Peyer's patch (tissue), 4 donors: ENCODE results near the gene DNAI7. TPM values are rescaled to one million over a fixed set of nuclear protein-coding genes. Genes with fewer than 3 reads are reported as not detected.

ENCODE experiments used
- DNase-seq, 3 donors: peaks; one replicate each; pipeline ENCODE4 v3.0.0-alpha.2; 2017 to 2019
- H3K27ac ChIP-seq, 4 donors: fragments of 200-600 bp; sonication (generic); one replicate each; pipeline ENCODE4 v1.5.1; 2016 to 2019
- H3K27me3 ChIP-seq, 2 donors: fragments of 200-600 bp; sonication (generic); one replicate each; pipeline ENCODE4 v1.5.1; 2019
- H3K36me3 ChIP-seq, 3 donors: fragments of 200-600 bp; sonication (generic); one replicate each; pipeline ENCODE4 v1.5.1; 2016 to 2019
- H3K4me1 ChIP-seq, 4 donors: fragments of 200-600 bp; sonication (generic); one replicate each; pipeline ENCODE4 v1.5.1; 2016 to 2019
- H3K4me3 ChIP-seq, 4 donors: fragments of 200-600 bp; sonication (generic); 1 replicate in 3 of 4; 2 replicates in 1 of 4; pipeline ENCODE4 v1.5.1; 2016 to 2019; ENCODE audit warnings: mild to moderate bottlenecking in 1 of 4
- H3K9me3 ChIP-seq, 4 donors: fragments of 200-600 bp; sonication (generic); one replicate each; pipeline ENCODE4 v1.5.1; 2016 to 2019; ENCODE audit warnings: mild to moderate bottlenecking in 1 of 4
- CTCF ChIP-seq, 6 experiments: fragments of 450-650 bp in 4 of 6; fragments of 200-600 bp in 2 of 6; sonication (generic) in 1 of 6; IDR thresholded peaks; one replicate each; pipeline ENCODE4 v1.5.1; 2017 to 2019; ENCODE audit warnings: antibody characterized with exemption in 6 of 6, mild to moderate bottlenecking in 3 of 6, moderate library complexity in 1 of 6
- POLR2A ChIP-seq, 2 donors: fragments of 450-650 bp; IDR thresholded peaks; one replicate each; pipeline ENCODE4 v1.5.1; 2017; ENCODE audit warnings: antibody characterized with exemption in 2 of 2, mild to moderate bottlenecking in 2 of 2, moderate library complexity in 2 of 2
- total RNA-seq, 4 donors: library from RNA; depleted of rRNA; stranded (reverse); fragments of >200 nt; gene quantifications; one replicate each; pipeline ENCODE4 v1.1.0, GENCODE V29; 2016

The DNAI7 gene
- total RNA-seq, 4 donors from 2014 or later, result 1.7 TPM; not detected in 3

GRCh38 chr12:25083211-25083610 is 111.7 kb downstream of the DNAI7 start:
- H3K4me3 ChIP-seq, result no peak overlapping the region
- no peaks in the 10 kb centered on the region for H3K9me3 ChIP-seq
- H3K27me3 ChIP-seq, result no peaks in the 10 kb centered on the region
- no peaks in the 10 kb centered on the region for H3K4me1 ChIP-seq
- no peaks in the 10 kb centered on the region for H3K36me3 ChIP-seq
- TF ChIP-seq POLR2A (IDR thresholded peaks at IDR 0.05), result no peak
- TF ChIP-seq CTCF (IDR thresholded peaks at IDR 0.05), result no peak
- H3K27ac ChIP-seq, result no peak overlapping the region
- no peak for DNase-seq

GRCh38 chr12:25082628-25083027 is 112.3 kb downstream of the DNAI7 start:
- DNase-seq, result no peak
- Histone ChIP-seq H3K9me3 (no peaks in the 10 kb centered on the region), H3K27ac (no peak overlapping the region), H3K4me1 (no peaks in the 10 kb centered on the region), H3K4me3 (no peak overlapping the region), H3K36me3 (peaks cover 0 to under 1% (median 0%) of the 10 kb centered on the region in 3 donors), H3K27me3 (no peaks in the 10 kb centered on the region)
- TF ChIP-seq POLR2A (IDR thresholded peaks at IDR 0.05), result no peak
- TF ChIP-seq CTCF (IDR thresholded peaks at IDR 0.05), result no peak

- Histone ChIP-seq H3K27me3 (no peaks in the 10 kb centered on the region), H3K4me1 (no peaks in the 10 kb centered on the region), H3K27ac (no peak overlapping the region), H3K4me3 (no peak overlapping the region), H3K36me3 (peaks cover 0 to 2% (median 0%) of the 10 kb centered on the region in 3 donors), H3K9me3 (no peaks in the 10 kb centered on the region)
- TF ChIP-seq CTCF (IDR thresholded peaks at IDR 0.05) (no peak), POLR2A (IDR thresholded peaks at IDR 0.05) (no peak)
- no peak for DNase-seq
Measured at GRCh38 chr12:25079393-25079792, 115.6 kb downstream of the DNAI7 start.

- no peaks in the 10 kb centered on the region for H3K9me3 ChIP-seq
- peaks cover 0 to 2% (median 0%) of the 10 kb centered on the region in 3 donors for H3K36me3 ChIP-seq
- H3K4me1 ChIP-seq, result no peaks in the 10 kb centered on the region
- H3K27ac ChIP-seq, result no peak overlapping the region
- DNase-seq, result no peak
- H3K4me3 ChIP-seq, result no peak overlapping the region
- no peaks in the 10 kb centered on the region for H3K27me3 ChIP-seq
- TF ChIP-seq CTCF (IDR thresholded peaks at IDR 0.05) (no peak), POLR2A (IDR thresholded peaks at IDR 0.05) (no peak)
Measured at GRCh38 chr12:25074954-25075353, 120.0 kb downstream of the DNAI7 start.

GRCh38 chr12:25074113-25074512 is 120.8 kb downstream of the DNAI7 start:
- Histone ChIP-seq H3K4me1 (no peaks in the 10 kb centered on the region), H3K27me3 (no peaks in the 10 kb centered on the region), H3K27ac (no peak overlapping the region), H3K36me3 (peaks cover 0 to 2% (median 0%) of the 10 kb centered on the region in 3 donors), H3K4me3 (no peak overlapping the region), H3K9me3 (no peaks in the 10 kb centered on the region)
- no peak for TF ChIP-seq CTCF (IDR thresholded peaks at IDR 0.05)
- no peak for TF ChIP-seq POLR2A (IDR thresholded peaks at IDR 0.05)
- no peak for DNase-seq
